Upper lobe of right lung (tissue), 1 donor: ENCODE results near the gene GABBR1. TPM values are rescaled to one million over a fixed set of nuclear protein-coding genes. Genes with fewer than 3 reads are reported as not detected.

Experiments used
- ATAC-seq: fragments of 200-7000 bp; cut with Tn5 transposase; one replicate; pipeline ENCODE4 v1.9.1; 2020; ENCODE audit warnings: mild to moderate bottlenecking, moderate library complexity
- DNase-seq: peaks from one replicate; pipeline ENCODE4 v3.0.0-alpha.2; 2020
- H3K27ac ChIP-seq: fragments of 200-600 bp; one replicate; pipeline ENCODE4 v1.8.0; 2022
- H3K27me3 ChIP-seq: fragments of 200-600 bp; one replicate; pipeline ENCODE4 v1.8.0; 2022; ENCODE audit warnings: mild to moderate bottlenecking
- H3K36me3 ChIP-seq: fragments of 200-600 bp; one replicate; pipeline ENCODE4 v1.8.0; 2022
- H3K4me1 ChIP-seq: fragments of 200-600 bp; one replicate; pipeline ENCODE4 v1.8.0; 2022
- H3K4me3 ChIP-seq: fragments of 200-600 bp; one replicate; pipeline ENCODE4 v1.8.0; 2022; ENCODE audit warnings: mild to moderate bottlenecking
- H3K9me3 ChIP-seq: fragments of 200-600 bp; one replicate; pipeline ENCODE4 v1.8.0; 2022
- CTCF ChIP-seq: fragments of 200-600 bp; IDR thresholded peaks from one replicate; pipeline ENCODE4 v1.8.0; 2022; ENCODE audit warnings: antibody characterized with exemption
- intact Hi-C: fragments of 100-400 bp; cut with DNase I; formaldehyde crosslinking; loops from one replicate; pipeline ENCODE4 v1.11.0; 2022
- total RNA-seq: library from RNA; stranded (reverse); fragmentation: NEBNext Ultra II Directional; extraction: Animal tissue kit (Norgen Biotek cat#: 25700); gene quantifications from one replicate; pipeline ENCODE4 v1.2.1, GENCODE V29; 2021
- donor health status: DM: no; HTN: yes; CAD: no; lungs with severe emphysema.

The GABBR1 gene
- total RNA-seq, 1 donor from 2014 or later: 40.1 TPM

DNA sequence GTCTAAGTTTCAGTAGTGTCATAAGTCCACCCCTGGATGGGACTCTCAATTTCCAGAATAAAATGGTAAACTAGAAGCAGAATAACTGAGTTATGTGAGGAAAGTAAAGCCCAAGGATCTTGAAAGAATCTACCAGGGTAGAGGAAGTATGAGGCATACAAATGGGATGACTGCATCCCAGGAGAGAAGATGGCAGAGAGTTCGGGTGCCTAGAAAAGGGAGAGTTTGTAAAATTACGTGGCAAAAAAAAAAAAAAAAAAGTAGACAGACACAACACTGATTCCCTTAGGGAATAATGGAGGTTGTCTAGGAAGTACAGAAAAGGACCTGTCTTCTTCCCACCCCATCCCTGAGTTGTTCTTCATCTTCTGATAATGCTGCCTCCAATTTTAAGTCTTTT, 3.4 kb downstream of the GABBR1 start:
- ATAC-seq (no peak), DNase-seq (no peak)
- TF ChIP-seq CTCF: no peak
- intact Hi-C loops: no loop called here
- Histone ChIP-seq H3K4me1 (peaks cover 22% of the 10 kb centered on the region), H3K9me3 (no peaks in the 10 kb centered on the region), H3K4me3 (no peak overlapping the region), H3K27me3 (no peaks in the 10 kb centered on the region), H3K36me3 (no peaks in the 10 kb centered on the region), H3K27ac (no peak overlapping the region)

DNA sequence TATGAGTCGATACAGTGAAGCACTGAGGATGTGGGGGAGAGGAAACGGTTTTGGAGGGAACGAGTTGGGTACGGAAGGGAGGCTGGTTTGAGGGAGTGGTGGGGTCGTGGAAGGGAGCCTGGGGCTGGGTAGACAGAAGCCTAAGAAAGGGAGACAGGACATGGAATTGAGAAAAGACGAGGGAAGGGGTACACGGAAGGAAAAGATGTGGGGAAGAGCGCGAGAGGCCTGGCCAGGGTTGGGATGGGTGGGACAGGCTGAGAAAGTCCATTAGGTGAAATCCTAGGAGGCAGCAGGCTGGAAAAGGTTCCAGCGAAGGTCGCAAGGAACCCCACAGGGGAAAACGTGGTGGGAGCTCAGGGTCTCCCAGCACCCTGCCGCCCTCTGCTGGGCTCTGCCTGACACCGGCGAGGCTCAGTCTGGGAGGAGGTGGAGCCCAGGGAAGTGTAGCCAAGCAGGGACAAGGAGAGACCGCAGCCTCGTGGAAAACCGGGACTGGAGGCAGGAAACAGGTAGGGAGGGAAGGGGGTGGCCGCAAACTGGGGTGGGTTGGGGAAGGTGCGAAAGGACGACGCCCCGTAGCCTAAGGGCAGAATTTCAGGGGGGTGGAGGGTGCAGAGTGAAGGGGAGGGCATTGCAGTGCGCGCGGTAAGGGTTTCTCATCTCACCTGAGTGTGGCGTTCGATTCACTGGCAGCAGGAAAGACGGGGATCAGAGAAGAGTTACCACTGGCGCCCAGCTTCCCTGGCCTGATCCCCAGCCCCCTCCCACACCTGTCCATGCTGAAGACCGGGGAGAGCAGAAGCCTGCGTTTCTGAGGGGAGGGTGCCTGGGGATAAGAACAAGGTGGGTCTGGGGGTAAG, 4.3 kb downstream of the GABBR1 start:
- H3K27ac ChIP-seq: peak overlapping the region; percentile 24
- no peaks in the 10 kb centered on the region for H3K27me3 ChIP-seq
- H3K4me1 ChIP-seq: peaks cover 22% of the 10 kb centered on the region
- H3K36me3 ChIP-seq: no peaks in the 10 kb centered on the region
- H3K9me3 ChIP-seq: no peaks in the 10 kb centered on the region
- H3K4me3 ChIP-seq: peak overlapping the region; percentile 61
- ATAC-seq: peak; percentile 58
- DNase-seq: peak; percentile 82
- intact Hi-C loops: no loop called here
- TF ChIP-seq CTCF: peak; percentile 68

- intact Hi-C loops: no loop called here
- H3K36me3 ChIP-seq: no peaks in the 10 kb centered on the region
- peak overlapping the region; percentile 24 for H3K27ac ChIP-seq
- peak; percentile 34 for ATAC-seq
- H3K27me3 ChIP-seq: no peaks in the 10 kb centered on the region
- H3K9me3 ChIP-seq: no peaks in the 10 kb centered on the region
- peak overlapping the region; percentile 61 for H3K4me3 ChIP-seq
- TF ChIP-seq CTCF: no peak
- peak; percentile 78 for DNase-seq
- peaks cover 19% of the 10 kb centered on the region for H3K4me1 ChIP-seq
Observed at GRCh38 chr6:29627755-29628418, 5.1 kb downstream of the GABBR1 start.

- H3K27me3 ChIP-seq: no peaks in the 10 kb centered on the region
- H3K9me3 ChIP-seq: no peaks in the 10 kb centered on the region
- peak overlapping the region; percentile 61 for H3K4me3 ChIP-seq
- intact Hi-C loops: no loop called here
- no peak for TF ChIP-seq CTCF
- no peak overlapping the region for H3K27ac ChIP-seq
- ATAC-seq (no peak), DNase-seq (no peak)
- no peaks in the 10 kb centered on the region for H3K36me3 ChIP-seq
- peaks cover 18% of the 10 kb centered on the region for H3K4me1 ChIP-seq
Observed at GRCh38 chr6:29626948-29627754, 5.8 kb downstream of the GABBR1 start.

- DNase-seq: no peak
- Histone ChIP-seq H3K9me3 (no peaks in the 10 kb centered on the region), H3K27ac (no peak overlapping the region), H3K4me1 (peaks cover 9% of the 10 kb centered on the region), H3K36me3 (peaks cover 10% of the 10 kb centered on the region), H3K27me3 (no peaks in the 10 kb centered on the region), H3K4me3 (no peak overlapping the region)
- no peak for TF ChIP-seq CTCF
- no peak for ATAC-seq
- intact Hi-C loops: no loop called here
Observed at GRCh38 chr6:29625337-29625930, 7.5 kb downstream of the GABBR1 start.
